WERI-Rb-1 (cell line): ENCODE results near the gene FHIT.

Source experiments
- DNase-seq: peaks from one replicate; pipeline ENCODE4 v3.0.0-alpha.2; 2020
- H3K27ac ChIP-seq: fragments of 250-450 bp; sonication (Bioruptor Pico); 2 replicates; pipeline ENCODE4 v1.5.1; 2020; ENCODE audit warnings: mild to moderate bottlenecking, moderate library complexity
- H3K27me3 ChIP-seq: fragments of 250-450 bp; sonication (Bioruptor Pico); 2 replicates; pipeline ENCODE4 v1.5.1; 2021; ENCODE audit warnings: mild to moderate bottlenecking, low read depth, moderate library complexity; ENCODE audit not compliant: insufficient read depth, severe bottlenecking
- H3K36me3 ChIP-seq: fragments of 250-450 bp; sonication (Bioruptor Pico); 2 replicates; pipeline ENCODE4 v1.5.1; 2020; ENCODE audit warnings: mild to moderate bottlenecking, moderate library complexity
- H3K4me3 ChIP-seq: 2 replicates; pipeline ENCODE4 v1.5.1; 2011; ENCODE audit warnings: low read depth, mild to moderate bottlenecking, control low read depth, low read length
- H3K9me3 ChIP-seq: fragments of 250-450 bp; sonication (Bioruptor Pico); 2 replicates; pipeline ENCODE4 v1.5.1; 2021; ENCODE audit warnings: mild to moderate bottlenecking, moderate library complexity; ENCODE audit not compliant: severe bottlenecking
- CTCF ChIP-seq: IDR thresholded peaks from 2 replicates; pipeline ENCODE4 v1.5.1; 2011; ENCODE audit warnings: low read depth, mild to moderate bottlenecking, control low read depth, inconsistent platforms, low read length

The FHIT gene

DNA sequence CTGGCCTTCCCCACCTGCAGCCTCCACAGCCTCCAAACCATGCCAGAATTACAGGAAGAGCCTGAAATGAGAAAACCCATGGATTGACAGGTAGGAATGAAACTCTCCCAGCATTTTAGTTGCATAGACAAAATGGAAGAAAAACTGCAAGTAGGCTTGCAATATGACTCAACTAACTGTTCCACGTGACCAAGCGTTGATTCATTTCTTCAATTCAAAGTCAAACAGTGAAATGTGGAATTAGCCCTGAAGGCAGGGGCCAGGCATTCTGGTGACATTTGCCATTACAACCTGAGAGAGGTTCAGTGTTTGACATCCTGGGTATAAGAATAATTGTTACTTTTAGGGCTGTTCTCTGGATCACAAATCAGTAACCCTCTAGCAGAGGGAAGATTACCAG is 1525.0 kb downstream of the FHIT start:
- no peak for TF ChIP-seq CTCF
- Histone ChIP-seq H3K27me3 (no peaks in the 10 kb centered on the region), H3K4me3 (no peak overlapping the region), H3K27ac (no peak overlapping the region), H3K36me3 (no peaks in the 10 kb centered on the region), H3K9me3 (peaks cover 4% of the 10 kb centered on the region)
- DNase-seq: no peak

- Histone ChIP-seq H3K27ac (no peak overlapping the region), H3K36me3 (no peaks in the 10 kb centered on the region), H3K27me3 (no peaks in the 10 kb centered on the region), H3K9me3 (no peaks in the 10 kb centered on the region), H3K4me3 (no peak overlapping the region)
- TF ChIP-seq CTCF: no peak
- no peak for DNase-seq
Measured at GRCh38 chr3:59717679-59718205, 1533.5 kb downstream of the FHIT start.

GRCh38 chr3:59714066-59714465 is 1537.2 kb downstream of the FHIT start:
- DNase-seq: no peak
- H3K9me3 ChIP-seq: no peaks in the 10 kb centered on the region
- no peak overlapping the region for H3K27ac ChIP-seq
- no peak overlapping the region for H3K4me3 ChIP-seq
- no peaks in the 10 kb centered on the region for H3K36me3 ChIP-seq
- TF ChIP-seq CTCF: no peak
- no peaks in the 10 kb centered on the region for H3K27me3 ChIP-seq

- no peaks in the 10 kb centered on the region for H3K9me3 ChIP-seq
- no peak for TF ChIP-seq CTCF
Measured at GRCh38 chr3:59710554-59710953, 1540.7 kb downstream of the FHIT start.

GRCh38 chr3:59709702-59710553 is 1541.3 kb downstream of the FHIT start:
- Histone ChIP-seq H3K27me3 (no peaks in the 10 kb centered on the region), H3K4me3 (no peak overlapping the region), H3K27ac (no peak overlapping the region), H3K9me3 (no peaks in the 10 kb centered on the region), H3K36me3 (no peaks in the 10 kb centered on the region)
- DNase-seq: no peak
- TF ChIP-seq CTCF: no peak

More at GRCh38 chr3:59710554-59710953, 1540.7 kb downstream of the FHIT start:
- Histone ChIP-seq H3K27me3 (no peaks in the 10 kb centered on the region), H3K4me3 (no peak overlapping the region), H3K36me3 (no peaks in the 10 kb centered on the region), H3K27ac (no peak overlapping the region)
- DNase-seq: no peak
